HK-2 (cell line): Measurements from ENCODE around the gene NECAB3.
A peak's percentile ranks its signal among the peaks of the same experiment; 100 is the strongest.

ENCODE experiments used
- DNase-seq: peaks from one replicate; pipeline ENCODE4 v3.0.0-alpha.2; 2018; ENCODE audit not compliant: unreplicated experiment

The NECAB3 gene

DNA sequence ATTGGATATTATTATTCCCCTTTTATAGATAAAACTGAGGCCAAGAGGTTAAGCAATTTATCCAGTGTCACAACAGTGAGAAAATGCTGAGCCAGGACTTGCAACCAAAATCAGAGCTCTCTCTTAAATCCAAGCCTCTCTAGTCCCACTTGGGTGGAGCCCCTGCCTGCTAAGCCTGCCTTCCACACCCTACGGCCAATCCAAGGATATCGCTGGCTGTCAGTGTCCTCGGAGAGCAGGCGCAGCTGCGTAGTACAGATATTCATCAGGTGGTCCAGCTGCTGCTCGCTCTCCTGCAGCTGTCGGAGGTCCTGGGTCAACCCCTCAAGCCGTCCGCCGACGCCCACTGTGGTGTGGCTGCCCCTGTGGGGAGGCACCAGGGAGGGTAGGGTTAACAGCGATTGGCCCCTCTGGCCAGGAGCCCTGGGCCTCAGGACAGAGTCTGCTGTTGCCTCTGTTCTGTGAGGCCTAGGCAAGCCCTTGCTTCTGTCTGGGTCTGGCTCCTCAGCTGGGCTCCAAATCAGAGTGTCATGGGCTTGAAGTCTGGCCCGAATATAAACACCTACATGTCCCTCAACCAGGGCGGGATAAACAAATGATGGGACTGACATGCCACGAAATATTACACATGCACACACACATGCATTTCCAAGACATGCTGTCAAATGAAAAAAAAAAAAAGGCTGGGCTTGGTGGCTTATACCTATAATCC, 3.9 kb upstream of the NECAB3 start:
- DNase-seq, result no peak

- DNase-seq, result no peak
These were observed 2.7 kb upstream of the NECAB3 start for GRCh38 chr20:33676652-33677645.

GRCh38 chr20:33676121-33676520, 1.9 kb upstream of the NECAB3 start:
- no peak for DNase-seq

GRCh38 chr20:33675136-33675959, 1.1 kb upstream of the NECAB3 start:
- DNase-seq, result no peak

- DNase-seq, result peak; percentile 64
These were observed 576 bp downstream of the NECAB3 start for GRCh38 chr20:33673410-33674293.

GRCh38 chr20:33673114-33673409, 1.2 kb downstream of the NECAB3 start:
- DNase-seq, result no peak

GRCh38 chr20:33672426-33673113, 1.7 kb downstream of the NECAB3 start:
- no peak for DNase-seq

DNA sequence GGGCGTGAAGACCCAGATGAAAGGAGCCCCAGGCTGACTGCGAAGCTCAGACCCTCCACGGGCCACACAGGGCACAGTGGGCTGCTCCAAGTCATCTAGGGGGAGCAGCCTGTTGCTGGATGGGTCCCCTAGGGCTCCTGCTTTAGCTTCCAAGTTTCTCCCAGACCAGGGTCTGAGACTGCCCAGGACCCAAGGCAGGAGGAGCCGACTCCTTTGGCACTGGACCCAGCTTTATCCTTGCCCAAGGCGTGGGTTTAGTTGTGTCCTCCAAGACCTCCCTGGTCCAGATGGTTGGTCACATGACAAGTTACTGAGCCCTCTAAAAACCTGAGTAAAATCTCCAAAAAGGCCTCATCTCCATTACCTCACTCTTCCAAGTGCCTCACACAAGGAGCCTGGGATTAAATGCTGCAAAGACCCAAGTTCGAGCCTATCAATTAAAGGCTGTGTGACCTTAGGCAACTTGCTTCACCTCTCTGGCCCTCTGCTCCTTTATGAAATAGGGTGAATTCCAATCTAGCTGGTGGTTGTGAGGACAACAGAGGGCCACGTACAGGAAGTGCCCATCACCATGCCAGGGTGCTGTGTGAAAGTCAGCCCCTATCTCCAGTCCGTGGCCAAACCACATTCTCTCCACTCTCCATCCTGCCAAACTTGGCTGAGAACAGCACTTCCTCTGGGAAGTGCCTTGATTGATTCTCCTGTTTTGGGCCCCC, 2.5 kb downstream of the NECAB3 start:
- DNase-seq, result no peak

GRCh38 chr20:33670715-33671499, 3.3 kb downstream of the NECAB3 start:
- DNase-seq, result no peak

DNA sequence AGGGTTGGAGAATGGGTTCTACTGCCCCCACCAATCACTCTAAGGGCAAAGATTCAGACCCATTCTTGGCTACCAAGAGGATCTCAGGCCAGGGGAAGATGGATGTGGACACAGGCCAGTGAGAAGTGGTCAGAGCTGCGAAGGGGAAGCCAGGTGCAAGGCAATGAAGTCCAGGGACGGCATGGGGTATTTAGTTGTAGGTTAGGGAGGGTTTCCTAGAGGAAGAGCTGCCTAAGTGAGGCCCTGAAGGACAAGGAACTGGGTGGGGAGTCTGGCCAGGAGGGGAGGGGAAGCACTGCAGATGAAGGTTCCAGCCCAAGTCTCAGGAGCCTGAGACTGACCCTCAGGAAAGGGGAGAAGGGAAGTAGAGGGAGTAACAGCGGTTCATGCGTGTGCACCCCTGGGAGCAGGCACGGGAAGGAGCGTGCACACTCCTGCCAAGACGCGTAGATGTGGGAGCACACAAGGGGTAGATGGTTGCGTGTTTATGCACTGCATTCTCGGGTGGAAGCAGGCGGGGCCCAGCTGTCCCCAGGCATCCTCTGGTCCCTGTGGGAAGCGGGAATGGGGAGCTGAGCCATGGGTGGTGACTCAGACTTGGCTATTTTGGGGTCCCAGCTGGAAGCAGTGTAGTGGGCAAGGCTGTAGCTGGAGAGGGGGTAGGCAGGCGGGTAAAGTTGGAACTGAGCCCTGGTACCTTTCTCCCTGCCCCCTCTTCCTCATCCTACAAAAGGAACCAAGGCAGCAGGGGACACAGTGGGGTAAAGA, 4.2 kb downstream of the NECAB3 start:
- no peak for DNase-seq

GRCh38 chr20:33669224-33669623, 5.0 kb downstream of the NECAB3 start:
- DNase-seq, result no peak

GRCh38 chr20:33668466-33669155, 5.6 kb downstream of the NECAB3 start:
- DNase-seq, result no peak

DNA sequence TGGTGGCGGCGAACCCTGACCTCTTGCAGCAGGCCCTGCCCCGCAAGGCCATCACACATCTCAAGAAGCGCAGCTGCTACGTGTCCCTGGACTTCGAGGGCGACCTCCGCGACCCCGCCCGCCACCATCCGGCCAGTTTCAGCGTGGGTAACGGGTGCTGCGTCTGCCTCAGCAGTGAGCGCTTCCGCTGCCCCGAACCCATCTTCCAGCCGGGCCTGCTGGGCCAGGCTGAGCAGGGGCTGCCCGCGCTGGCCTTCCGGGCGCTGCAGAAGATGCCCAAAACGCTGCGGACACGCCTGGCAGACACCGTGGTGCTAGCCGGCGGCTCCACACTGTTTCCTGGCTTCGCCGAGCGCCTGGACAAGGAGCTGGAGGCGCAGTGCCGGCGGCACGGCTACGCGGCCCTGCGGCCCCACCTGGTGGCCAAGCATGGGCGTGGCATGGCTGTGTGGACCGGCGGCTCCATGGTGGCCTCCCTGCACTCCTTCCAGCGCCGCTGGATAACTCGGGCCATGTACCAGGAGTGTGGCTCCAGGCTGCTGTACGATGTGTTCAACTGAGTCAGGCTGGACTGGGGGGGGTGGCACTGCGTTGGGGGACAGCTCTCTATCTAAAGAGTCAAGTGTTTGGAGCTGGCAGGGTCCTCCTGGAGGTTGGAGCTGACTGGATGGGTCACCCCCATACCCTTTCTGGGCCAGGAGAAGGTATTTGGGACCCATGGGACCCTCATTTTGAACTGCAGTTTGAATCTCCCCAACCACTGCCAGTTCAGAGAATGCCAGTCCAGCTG, 6.4 kb downstream of the NECAB3 start:
- peak; percentile 93 for DNase-seq

DNA sequence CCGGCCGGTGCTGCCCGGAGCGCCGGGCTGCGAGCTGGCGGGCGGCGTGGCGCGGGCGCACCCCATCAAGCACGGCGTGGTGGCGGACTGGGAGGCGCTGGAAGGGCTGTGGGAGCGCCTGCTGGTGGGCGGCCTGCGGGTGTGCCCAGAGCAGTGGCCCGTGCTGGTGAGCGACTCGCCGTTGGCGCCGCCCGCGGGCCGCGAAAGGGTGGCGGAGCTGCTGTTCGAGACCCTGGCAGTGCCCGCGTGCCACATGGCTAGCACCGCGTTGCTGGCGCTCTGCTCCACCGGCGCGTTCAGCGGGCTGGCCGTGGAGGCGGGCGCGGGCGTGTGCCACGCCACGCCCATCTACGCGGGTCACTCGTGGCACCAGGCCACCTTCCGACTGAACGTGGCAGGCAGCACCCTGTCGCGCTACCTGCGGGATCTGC, 7.0 kb downstream of the NECAB3 start:
- peak; percentile 81 for DNase-seq

- peak; percentile 100 for DNase-seq
These were observed 7.7 kb downstream of the NECAB3 start, which contains the start of gene ACTL10 for GRCh38 chr20:33666293-33667244. Gene ACTL10, plus strand, starts transcription at chr20:33666943. Its CDS starts 555 bp downstream, at chr20:33667498.

- no peak for DNase-seq
These were observed 9.5 kb downstream of the NECAB3 start for GRCh38 chr20:33664762-33665144.
